GM19463 (cell line): ENCODE data around the gene FADS2.

ENCODE experiments used
- ATAC-seq: cut with Tn5 transposase; IDR thresholded peaks from one replicate; pipeline ENCODE4 v1.9.1; 2021; ENCODE audit warnings: mild to moderate bottlenecking, moderate library complexity; ENCODE audit not compliant: unreplicated experiment

FADS2 gene

GRCh38 chr11:61817471-61818202, 10.5 kb upstream of the FADS2 start:
- no peak for ATAC-seq

GRCh38 chr11:61820174-61820573, 7.9 kb upstream of the FADS2 start:
- no peak for ATAC-seq

- ATAC-seq, result peak; percentile 2
Measured at GRCh38 chr11:61826930-61827570, 1.1 kb upstream of the FADS2 start.

- ATAC-seq, result no peak
Measured at GRCh38 chr11:61828379-61828628, 204 bp downstream of the FADS2 start.

GRCh38 chr11:61828629-61829407, 718 bp downstream of the FADS2 start:
- ATAC-seq, result peak; percentile 30

GRCh38 chr11:61829806-61830205, 1.7 kb downstream of the FADS2 start:
- no peak for ATAC-seq

- no peak for ATAC-seq
Measured at GRCh38 chr11:61830237-61831105, 2.4 kb downstream of the FADS2 start.

- no peak for ATAC-seq
Measured at GRCh38 chr11:61832207-61832606, 4.1 kb downstream of the FADS2 start.

- no peak for ATAC-seq
Measured at GRCh38 chr11:61832754-61833153, 4.7 kb downstream of the FADS2 start.

GRCh38 chr11:61833471-61833870, 5.4 kb downstream of the FADS2 start:
- no peak for ATAC-seq

GRCh38 chr11:61833926-61834277, 5.8 kb downstream of the FADS2 start:
- no peak for ATAC-seq

GRCh38 chr11:61834278-61835048, 6.4 kb downstream of the FADS2 start:
- peak; percentile 95 for ATAC-seq

GRCh38 chr11:61836193-61836592, 8.1 kb downstream of the FADS2 start:
- ATAC-seq, result no peak

GRCh38 chr11:61837411-61838005, 9.4 kb downstream of the FADS2 start:
- ATAC-seq, result no peak

- ATAC-seq, result no peak
Measured at GRCh38 chr11:61838501-61838900, 10.4 kb downstream of the FADS2 start.

GRCh38 chr11:61838921-61839320, 10.8 kb downstream of the FADS2 start:
- ATAC-seq, result no peak

- no peak for ATAC-seq
Measured at GRCh38 chr11:61839742-61840141, 11.6 kb downstream of the FADS2 start.

- ATAC-seq, result no peak
Measured at GRCh38 chr11:61840371-61840770, 12.3 kb downstream of the FADS2 start.

- ATAC-seq, result no peak
Measured at GRCh38 chr11:61841636-61842527, 13.8 kb downstream of the FADS2 start.
